ENCODE results near the gene BCAP29. TPM values are rescaled to one million over a fixed set of nuclear protein-coding genes. Genes with fewer than 3 reads are reported as not detected.

BCAP29 gene
- total RNA-seq, 1 donor from 2014 or later: 25.0 TPM

GRCh38 chr7:107596881-107597581, 17.0 kb downstream of the BCAP29 start:
- Histone ChIP-seq H3K36me3 (ENCODE audit: control insufficient read depth, insufficient read depth, low read length) (no peaks in the 10 kb centered on the region), H3K4me3 (ENCODE audit: low read depth, low read length) (no peak overlapping the region), H3K27me3 (ENCODE audit: control insufficient read depth, insufficient read depth, low read length) (no peaks in the 10 kb centered on the region)
- TF ChIP-seq CTCF (IDR thresholded peaks at IDR 0.05; ENCODE audit: insufficient read depth, low read length, severe bottlenecking): no peak
- FAIRE-seq (no peak), DNase-seq (ENCODE audit: low read depth) (no peak)

GRCh38 chr7:107597582-107597916, 17.5 kb downstream of the BCAP29 start:
- DNase-seq (ENCODE audit: low read depth): no peak
- no peaks in the 10 kb centered on the region for H3K36me3 ChIP-seq (ENCODE audit: control insufficient read depth, insufficient read depth, low read length)

GRCh38 chr7:107597953-107598352, 17.9 kb downstream of the BCAP29 start:
- FAIRE-seq: no peak
- TF ChIP-seq CTCF (IDR thresholded peaks at IDR 0.05; ENCODE audit: insufficient read depth, low read length, severe bottlenecking): no peak

More at GRCh38 chr7:107597582-107597916, 17.5 kb downstream of the BCAP29 start:
- FAIRE-seq: no peak
- Histone ChIP-seq H3K27me3 (ENCODE audit: control insufficient read depth, insufficient read depth, low read length) (no peaks in the 10 kb centered on the region), H3K4me3 (ENCODE audit: low read depth, low read length) (no peak overlapping the region)
- no peak for TF ChIP-seq CTCF (IDR thresholded peaks at IDR 0.05; ENCODE audit: insufficient read depth, low read length, severe bottlenecking)

GRCh38 chr7:107599262-107599661, 19.2 kb downstream of the BCAP29 start:
- DNase-seq (ENCODE audit: low read depth) (no peak), FAIRE-seq (no peak)
- Histone ChIP-seq H3K36me3 (ENCODE audit: control insufficient read depth, insufficient read depth, low read length) (no peaks in the 10 kb centered on the region), H3K4me3 (ENCODE audit: low read depth, low read length) (no peak overlapping the region), H3K27me3 (ENCODE audit: control insufficient read depth, insufficient read depth, low read length) (no peaks in the 10 kb centered on the region)
- TF ChIP-seq CTCF (IDR thresholded peaks at IDR 0.05; ENCODE audit: insufficient read depth, low read length, severe bottlenecking): no peak

More at GRCh38 chr7:107597953-107598352, 17.9 kb downstream of the BCAP29 start:
- H3K27me3 ChIP-seq (ENCODE audit: control insufficient read depth, insufficient read depth, low read length): no peaks in the 10 kb centered on the region
- DNase-seq (ENCODE audit: low read depth): no peak
- no peaks in the 10 kb centered on the region for H3K36me3 ChIP-seq (ENCODE audit: control insufficient read depth, insufficient read depth, low read length)
- H3K4me3 ChIP-seq (ENCODE audit: low read depth, low read length): no peak overlapping the region

GRCh38 chr7:107600816-107601215, 20.8 kb downstream of the BCAP29 start:
- no peaks in the 10 kb centered on the region for H3K27me3 ChIP-seq (ENCODE audit: control insufficient read depth, insufficient read depth, low read length)
- DNase-seq (ENCODE audit: low read depth) (no peak), FAIRE-seq (no peak)
- no peak for TF ChIP-seq CTCF (IDR thresholded peaks at IDR 0.05; ENCODE audit: insufficient read depth, low read length, severe bottlenecking)
- H3K4me3 ChIP-seq (ENCODE audit: low read depth, low read length): no peak overlapping the region
- H3K36me3 ChIP-seq (ENCODE audit: control insufficient read depth, insufficient read depth, low read length): no peaks in the 10 kb centered on the region
